ENCODE data around the gene CZIB. TPM values are rescaled to one million over a fixed set of nuclear protein-coding genes. Genes with fewer than 3 reads are reported as not detected.
A peak's percentile ranks its signal among the peaks of the same experiment; 100 is the strongest.
"Not testable (repeated sequence)": the region's sequence is repeated elsewhere in the genome, so short reads cannot be mapped to it uniquely, and the experiment has no call there.

The CZIB gene
- total and polyA plus RNA-seq, 3 experiments from 2014 or later: 58.0 to 60.4 (median 58.4) TPM

DNA sequence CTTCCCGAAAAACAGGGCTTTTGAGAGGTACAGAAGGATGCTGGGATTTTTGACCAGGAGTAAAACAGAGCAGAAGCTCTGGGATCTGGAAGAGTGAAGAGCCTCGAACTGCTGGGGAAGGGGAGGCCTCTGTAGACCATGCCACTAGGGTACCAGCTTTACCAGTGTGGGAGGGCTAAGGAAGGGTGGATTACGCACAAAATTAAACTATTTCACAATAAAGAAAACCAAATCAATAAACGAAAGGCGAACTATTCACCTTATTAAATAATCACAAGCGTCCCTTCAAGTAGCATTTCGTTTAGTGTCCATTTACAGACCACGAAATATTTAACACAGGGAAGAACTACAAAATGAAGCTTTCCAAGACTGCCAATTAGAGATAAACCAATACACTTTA is 723 bp downstream of the CZIB start:
- CTCF ChIA-PET: interaction anchor here (1.6 kb wide), 1 partner anchor 25 kb away, joined by 5 read pairs; no protein-coding TSS in a partner anchor

DNA sequence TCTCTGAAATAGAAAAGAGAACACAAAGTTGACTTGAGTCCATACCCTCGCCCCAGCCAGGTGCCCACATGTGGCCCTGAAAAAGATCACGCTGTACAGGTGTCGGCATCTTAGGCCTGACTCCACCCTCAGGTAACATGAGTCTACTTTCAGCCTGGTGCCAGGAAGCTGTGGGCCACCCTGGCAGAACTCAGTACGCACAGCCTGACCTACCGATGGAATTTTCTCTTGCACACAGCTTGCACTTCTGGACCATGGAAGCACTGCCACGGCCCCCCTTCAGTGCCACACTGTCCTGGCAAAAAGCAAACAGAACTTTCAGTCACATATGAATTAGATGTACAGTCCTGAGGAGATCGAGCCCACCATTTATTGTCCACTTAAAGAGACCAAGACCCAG is 2.2 kb downstream of the CZIB start:
- CTCF ChIA-PET: no interaction called here
- H3K27ac ChIP-seq (ENCODE audit: low read depth, low read length): no peak overlapping the region
- DNase-seq: no peak
- no peaks in the 10 kb centered on the region for H3K9me3 ChIP-seq (ENCODE audit: low read length)
- Mint-ChIP-seq H3K4me3 (peak overlapping the region in 2 of 7 donors; percentile 18 to 95), H3K4me1 (peaks cover 23 to 28% (median 26%) of the 10 kb centered on the region in 3 donors), H3K27me3 (peaks cover 0 to 4% of the 10 kb centered on the region in 2 donors), H3K36me3 (peaks cover 0 to 58% (median 10%) of the 10 kb centered on the region in 3 donors), H3K27ac (peak overlapping the region in 5 of 8 donors; percentile 51 to 99 (median 96)), H3K9me3 (no peaks in the 10 kb centered on the region)
- H3K4me3 ChIP-seq (ENCODE audit: low read length): no peak overlapping the region
- POLR2A ChIA-PET: no interaction called here
- peaks cover 3% of the 10 kb centered on the region for H3K36me3 ChIP-seq (ENCODE audit: insufficient read depth, low read length)
- H3K4me1 ChIP-seq (ENCODE audit: insufficient read depth, low read length): peaks cover 16% of the 10 kb centered on the region
- H3K27me3 ChIP-seq (ENCODE audit: insufficient read depth, low read length, poor library complexity, severe bottlenecking): no peaks in the 10 kb centered on the region

More for the DNA sequence above, 723 bp downstream of the CZIB start:
- Histone ChIP-seq H3K4me3 (ENCODE audit: low read length) (peak overlapping the region; percentile 78), H3K4me1 (ENCODE audit: insufficient read depth, low read length) (peaks cover 16% of the 10 kb centered on the region), H3K27me3 (ENCODE audit: insufficient read depth, low read length, poor library complexity, severe bottlenecking) (no peaks in the 10 kb centered on the region), H3K9me3 (ENCODE audit: low read length) (no peaks in the 10 kb centered on the region), H3K36me3 (ENCODE audit: insufficient read depth, low read length) (no peaks in the 10 kb centered on the region), H3K27ac (ENCODE audit: low read depth, low read length) (peak overlapping the region; percentile 90)
- H3K9me3 Mint-ChIP-seq: no peaks in the 10 kb centered on the region
- peak overlapping the region; percentile 90 to 99 (median 93) for H3K4me3 Mint-ChIP-seq
- H3K27ac Mint-ChIP-seq: peak overlapping the region; percentile 95 to 99 (median 98)
- peaks cover 0 to 4% of the 10 kb centered on the region in 2 donors for H3K27me3 Mint-ChIP-seq
- no peak for DNase-seq
- peaks cover 23 to 28% (median 26%) of the 10 kb centered on the region in 3 donors for H3K4me1 Mint-ChIP-seq
- POLR2A ChIA-PET: interaction anchor here (1.1 kb wide), 1 partner anchor 22 kb away, joined by 9 read pairs; no protein-coding TSS in a partner anchor
- H3K36me3 Mint-ChIP-seq: peaks cover 0 to 44% (median 5%) of the 10 kb centered on the region in 3 donors

DNA sequence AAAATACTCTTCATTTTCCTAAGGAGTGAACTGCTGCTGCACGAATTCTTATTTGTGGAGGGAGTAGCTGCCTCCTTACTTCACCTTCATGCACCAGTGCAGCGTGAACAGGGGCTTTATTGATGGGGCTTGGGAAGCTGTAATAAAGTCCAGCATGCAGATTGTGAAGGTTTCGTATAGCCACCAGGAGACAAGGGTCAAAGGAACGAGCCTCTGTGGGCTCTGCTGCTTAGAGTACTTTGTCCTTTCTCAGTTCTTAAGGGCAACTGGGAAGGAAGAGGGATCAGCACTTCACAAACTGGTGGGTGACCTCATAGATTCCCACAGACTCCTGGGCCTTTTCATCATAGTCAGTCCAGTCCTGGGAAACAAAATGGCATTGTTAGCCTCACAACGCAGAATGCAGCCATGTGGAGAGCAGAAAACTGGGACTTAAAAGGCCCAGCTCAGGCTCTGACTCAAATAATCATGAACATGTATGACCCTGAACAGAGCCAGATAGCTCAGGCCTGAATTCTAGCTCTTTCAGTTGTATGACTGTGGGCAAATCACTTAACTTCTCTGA is 6.0 kb downstream of the CZIB start:
- peak overlapping the region in 4 of 8 donors; percentile 22 to 81 (median 52) for H3K27ac Mint-ChIP-seq
- CTCF ChIA-PET: no interaction called here
- H3K4me3 ChIP-seq (ENCODE audit: low read length): no peak overlapping the region
- no peak overlapping the region for H3K4me3 Mint-ChIP-seq
- H3K36me3 ChIP-seq (ENCODE audit: insufficient read depth, low read length): peaks cover 24% of the 10 kb centered on the region
- no peaks in the 10 kb centered on the region for H3K9me3 ChIP-seq (ENCODE audit: low read length)
- POLR2A ChIA-PET: no interaction called here
- H3K36me3 Mint-ChIP-seq: peaks cover 8 to 86% (median 19%) of the 10 kb centered on the region in 3 donors
- H3K27me3 Mint-ChIP-seq: no peaks in the 10 kb centered on the region
- no peak overlapping the region for H3K27ac ChIP-seq (ENCODE audit: low read depth, low read length)
- peaks cover 9 to 11% (median 10%) of the 10 kb centered on the region in 3 donors for H3K4me1 Mint-ChIP-seq
- peaks cover 4% of the 10 kb centered on the region for H3K4me1 ChIP-seq (ENCODE audit: insufficient read depth, low read length)
- H3K27me3 ChIP-seq (ENCODE audit: insufficient read depth, low read length, poor library complexity, severe bottlenecking): no peaks in the 10 kb centered on the region
- H3K9me3 Mint-ChIP-seq: no peaks in the 10 kb centered on the region
- no peak for DNase-seq

DNA sequence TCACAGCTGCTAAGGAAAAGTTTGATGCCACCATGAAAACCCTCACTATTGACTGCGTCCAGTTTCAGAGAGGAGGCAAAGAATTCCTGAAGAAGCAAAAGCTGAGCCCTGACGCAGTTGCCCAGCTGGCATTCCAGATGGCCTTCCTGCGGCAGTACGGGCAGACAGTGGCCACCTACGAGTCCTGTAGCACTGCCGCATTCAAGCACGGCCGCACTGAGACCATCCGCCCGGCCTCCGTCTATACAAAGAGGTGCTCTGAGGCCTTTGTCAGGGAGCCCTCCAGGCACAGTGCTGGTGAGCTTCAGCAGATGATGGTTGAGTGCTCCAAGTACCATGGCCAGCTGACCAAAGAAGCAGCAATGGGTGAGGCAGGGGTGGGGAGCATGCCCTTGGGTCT is 9.5 kb downstream of the CZIB start:
- Mint-ChIP-seq H3K9me3 (peaks cover 4 to 12% (median 8%) of the 10 kb centered on the region in 5 donors), H3K4me1 (no peaks in the 10 kb centered on the region), H3K36me3 (peaks cover 27 to 91% (median 30%) of the 10 kb centered on the region in 3 donors), H3K4me3 (no peak overlapping the region), H3K27me3 (no peaks in the 10 kb centered on the region), H3K27ac (no peak overlapping the region)
- Histone ChIP-seq H3K9me3 (ENCODE audit: low read length) (peaks cover 10% of the 10 kb centered on the region), H3K4me1 (ENCODE audit: insufficient read depth, low read length) (no peaks in the 10 kb centered on the region), H3K4me3 (ENCODE audit: low read length) (no peak overlapping the region), H3K27me3 (ENCODE audit: insufficient read depth, low read length, poor library complexity, severe bottlenecking) (no peaks in the 10 kb centered on the region), H3K27ac (ENCODE audit: low read depth, low read length) (no peak overlapping the region), H3K36me3 (ENCODE audit: insufficient read depth, low read length) (peaks cover 54% of the 10 kb centered on the region)
- CTCF ChIA-PET: interaction anchor here (0.5 kb wide), 1 partner anchor 1240 kb away, joined by 4 read pairs; no protein-coding TSS in a partner anchor
- POLR2A ChIA-PET: no interaction called here
- no peak for DNase-seq

DNA sequence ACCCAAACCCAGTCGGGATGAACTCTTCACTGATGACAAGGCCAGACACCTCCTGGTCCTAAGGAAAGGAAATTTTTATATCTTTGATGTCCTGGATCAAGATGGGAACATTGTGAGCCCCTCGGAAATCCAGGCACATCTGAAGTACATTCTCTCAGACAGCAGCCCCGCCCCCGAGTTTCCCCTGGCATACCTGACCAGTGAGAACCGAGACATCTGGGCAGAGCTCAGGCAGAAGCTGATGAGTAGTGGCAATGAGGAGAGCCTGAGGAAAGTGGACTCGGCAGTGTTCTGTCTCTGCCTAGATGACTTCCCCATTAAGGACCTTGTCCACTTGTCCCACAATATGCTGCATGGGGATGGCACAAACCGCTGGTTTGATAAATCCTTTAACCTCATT is 10.1 kb downstream of the CZIB start:
- no peak overlapping the region for H3K4me3 ChIP-seq (ENCODE audit: low read length)
- H3K36me3 ChIP-seq (ENCODE audit: insufficient read depth, low read length): peaks cover 58% of the 10 kb centered on the region
- ChIA-PET CTCF (interaction anchor here (0.5 kb wide), 1 partner anchor 1240 kb away, joined by 4 read pairs; no protein-coding TSS in a partner anchor), POLR2A (no interaction called here)
- H3K4me3 Mint-ChIP-seq: no peak overlapping the region
- no peak overlapping the region for H3K27ac Mint-ChIP-seq
- peaks cover 28 to 91% (median 31%) of the 10 kb centered on the region in 3 donors for H3K36me3 Mint-ChIP-seq
- no peaks in the 10 kb centered on the region for H3K27me3 ChIP-seq (ENCODE audit: insufficient read depth, low read length, poor library complexity, severe bottlenecking)
- H3K9me3 Mint-ChIP-seq: peaks cover 4 to 16% (median 12%) of the 10 kb centered on the region in 5 donors
- peaks cover 10% of the 10 kb centered on the region for H3K9me3 ChIP-seq (ENCODE audit: low read length)
- H3K27ac ChIP-seq (ENCODE audit: low read depth, low read length): no peak overlapping the region
- DNase-seq: no peak
- no peaks in the 10 kb centered on the region for H3K4me1 ChIP-seq (ENCODE audit: insufficient read depth, low read length)
- H3K27me3 Mint-ChIP-seq: no peaks in the 10 kb centered on the region
- H3K4me1 Mint-ChIP-seq: peaks cover 0 to under 1% (median 0%) of the 10 kb centered on the region in 3 donors

DNA sequence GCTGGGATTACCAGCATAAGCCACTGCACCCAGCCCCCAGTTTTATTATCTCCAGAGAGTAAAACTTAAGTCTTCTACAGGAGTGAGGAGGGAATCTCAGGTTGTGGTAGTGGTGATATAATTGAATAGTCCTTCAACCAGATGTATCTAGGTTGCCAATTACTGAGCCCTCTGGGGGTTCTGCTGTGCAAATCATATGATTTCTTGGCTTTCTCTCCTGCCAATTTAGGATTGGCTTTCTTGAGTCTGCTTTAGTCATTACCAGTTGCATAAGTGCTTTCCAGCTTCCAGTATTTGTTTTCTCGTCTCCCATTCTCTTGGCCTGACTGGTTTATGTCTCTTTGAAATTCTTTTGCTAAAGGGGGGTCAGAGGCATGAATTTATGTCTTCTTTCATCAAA is 12.7 kb downstream of the CZIB start:
- Histone ChIP-seq H3K4me1 (ENCODE audit: insufficient read depth, low read length) (no peaks in the 10 kb centered on the region), H3K27me3 (ENCODE audit: insufficient read depth, low read length, poor library complexity, severe bottlenecking) (no peaks in the 10 kb centered on the region), H3K27ac (ENCODE audit: low read depth, low read length) (no peak overlapping the region), H3K4me3 (ENCODE audit: low read length) (no peak overlapping the region), H3K36me3 (ENCODE audit: insufficient read depth, low read length) (peaks cover 80% of the 10 kb centered on the region), H3K9me3 (ENCODE audit: low read length) (peaks cover 10% of the 10 kb centered on the region)
- Mint-ChIP-seq H3K27ac (peak overlapping the region in 4 of 8 donors; percentile 2 to 78 (median 28)), H3K36me3 (peaks cover 46 to 94% (median 54%) of the 10 kb centered on the region in 3 donors), H3K27me3 (no peaks in the 10 kb centered on the region), H3K4me3 (no peak overlapping the region), H3K4me1 (peaks cover 8 to 20% (median 15%) of the 10 kb centered on the region in 3 donors), H3K9me3 (peaks cover 9 to 22% (median 16%) of the 10 kb centered on the region in 5 donors)
- POLR2A ChIA-PET: no interaction called here
- CTCF ChIA-PET: no interaction called here
- no peak for DNase-seq

DNA sequence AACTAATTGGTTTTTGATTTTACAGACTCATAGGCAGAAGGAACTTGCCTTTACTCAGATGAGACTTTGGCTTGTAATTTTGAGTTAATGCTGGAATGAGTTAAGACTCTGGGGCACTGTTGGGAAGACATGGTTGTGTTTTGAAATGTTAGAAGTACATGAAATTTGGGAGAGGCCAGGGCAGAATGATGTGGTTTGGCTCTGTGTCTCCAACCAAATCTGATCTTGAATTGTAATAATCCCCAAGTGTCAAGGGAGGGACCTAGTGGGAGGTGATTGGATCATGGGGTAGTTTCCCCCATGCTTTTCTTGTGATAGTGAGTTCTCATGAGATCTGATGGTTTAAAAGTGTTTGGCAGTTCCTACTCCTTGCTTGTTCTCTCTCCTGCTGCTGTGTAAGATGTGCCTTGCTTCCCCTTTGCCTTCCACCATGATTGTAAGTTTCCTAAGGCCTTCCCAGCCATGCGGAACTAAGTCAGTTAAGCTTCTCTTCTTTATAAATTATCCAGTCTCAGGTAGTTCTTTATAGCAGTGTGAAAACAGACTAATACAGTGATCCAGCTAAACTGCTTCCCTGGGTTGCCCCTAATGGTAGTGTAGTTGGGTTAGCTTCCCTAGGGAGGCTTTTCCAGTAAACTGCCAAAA is 13.6 kb downstream of the CZIB start:
- no peaks in the 10 kb centered on the region for H3K27me3 Mint-ChIP-seq
- ChIA-PET POLR2A (no interaction called here), CTCF (no interaction called here)
- no peak overlapping the region for H3K4me3 Mint-ChIP-seq
- H3K9me3 Mint-ChIP-seq: peaks cover 9 to 22% (median 16%) of the 10 kb centered on the region in 5 donors
- peaks cover 86% of the 10 kb centered on the region for H3K36me3 ChIP-seq (ENCODE audit: insufficient read depth, low read length)
- H3K27me3 ChIP-seq (ENCODE audit: insufficient read depth, low read length, poor library complexity, severe bottlenecking): no peaks in the 10 kb centered on the region
- no peaks in the 10 kb centered on the region for H3K4me1 ChIP-seq (ENCODE audit: insufficient read depth, low read length)
- DNase-seq: no peak
- H3K27ac Mint-ChIP-seq: peak overlapping the region in 2 of 8 donors; percentile 47 to 78
- H3K36me3 Mint-ChIP-seq: peaks cover 48 to 96% (median 59%) of the 10 kb centered on the region in 3 donors
- no peak overlapping the region for H3K4me3 ChIP-seq (ENCODE audit: low read length)
- no peak overlapping the region for H3K27ac ChIP-seq (ENCODE audit: low read depth, low read length)
- peaks cover 10% of the 10 kb centered on the region for H3K9me3 ChIP-seq (ENCODE audit: low read length)
- H3K4me1 Mint-ChIP-seq: peaks cover 10 to 24% (median 18%) of the 10 kb centered on the region in 3 donors

DNA sequence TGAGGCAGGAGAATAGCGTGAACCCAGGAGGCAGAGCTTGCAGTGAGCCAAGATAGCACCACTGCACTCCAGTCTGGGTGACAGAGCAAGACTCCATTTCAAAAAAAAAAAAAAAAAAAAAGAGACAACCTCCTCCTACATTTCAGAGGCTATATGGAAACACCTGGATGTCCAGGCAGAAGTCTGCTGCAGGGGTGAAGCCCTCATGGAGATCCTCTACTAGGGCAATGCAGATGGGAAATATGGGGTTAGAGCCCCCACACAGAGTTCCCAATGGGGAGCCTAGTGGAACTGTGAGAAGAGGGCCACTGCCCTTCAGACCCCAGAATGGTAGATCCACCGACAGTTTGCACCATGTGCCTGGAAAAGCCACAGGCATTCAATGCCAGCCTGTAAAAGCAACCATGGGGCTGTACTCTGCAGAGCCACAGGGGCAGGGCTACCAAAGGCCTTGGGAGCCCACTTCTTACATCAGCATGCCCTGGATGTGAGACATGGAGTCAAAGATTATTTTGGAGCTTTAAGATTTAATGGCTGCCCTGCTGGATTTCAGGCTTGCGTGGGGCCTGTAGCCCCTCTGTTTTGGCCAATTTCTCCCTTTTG is 14.2 kb downstream of the CZIB start:
- H3K4me1 ChIP-seq (ENCODE audit: insufficient read depth, low read length); H3K27me3 Mint-ChIP-seq; H3K4me3 Mint-ChIP-seq; DNase-seq; H3K4me3 ChIP-seq (ENCODE audit: low read length); CTCF ChIA-PET; H3K9me3 ChIP-seq (ENCODE audit: low read length); H3K27me3 ChIP-seq (ENCODE audit: insufficient read depth, low read length, poor library complexity, severe bottlenecking); H3K27ac Mint-ChIP-seq; H3K27ac ChIP-seq (ENCODE audit: low read depth, low read length); POLR2A ChIA-PET: not testable (repeated sequence)
- peaks cover 83% of the 10 kb centered on the region for H3K36me3 ChIP-seq (ENCODE audit: insufficient read depth, low read length)
- H3K36me3 Mint-ChIP-seq: peaks cover 47 to 96% (median 60%) of the 10 kb centered on the region in 3 donors
- peaks cover 9 to 22% (median 16%) of the 10 kb centered on the region in 5 donors for H3K9me3 Mint-ChIP-seq
- peaks cover 10 to 24% (median 20%) of the 10 kb centered on the region in 3 donors for H3K4me1 Mint-ChIP-seq

Measured in CD8-positive, alpha-beta memory T cell (primary cell).